ENCODE results near the gene GRIN3B.

Gene GRIN3B

DNA sequence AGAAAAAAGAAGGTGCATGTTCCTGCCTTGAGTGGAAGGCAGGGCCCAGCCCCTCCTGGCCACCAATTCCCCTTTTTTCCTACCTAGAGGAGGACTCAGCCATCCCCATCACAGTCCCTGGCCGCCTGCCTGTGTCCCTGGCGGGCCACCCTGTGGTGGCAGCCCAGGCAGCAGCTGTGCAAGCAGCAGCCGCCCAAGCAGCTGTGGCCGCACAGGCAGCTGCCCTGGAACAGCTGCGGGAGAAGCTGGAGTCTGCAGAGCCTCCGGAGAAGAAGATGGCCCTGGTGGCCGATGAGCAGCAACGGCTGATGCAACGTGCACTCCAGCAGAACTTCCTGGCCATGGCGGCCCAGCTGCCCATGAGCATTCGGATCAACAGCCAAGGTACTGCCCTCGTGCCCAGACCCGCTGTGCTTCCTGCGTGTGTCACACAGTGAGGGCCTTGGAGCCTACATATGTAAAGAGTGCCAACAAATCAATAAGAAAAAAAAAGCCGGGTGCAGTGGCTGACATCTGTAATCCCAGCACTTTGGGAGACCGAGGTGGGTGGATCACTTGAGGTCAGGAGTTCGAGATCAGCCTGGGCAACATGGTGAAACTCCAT is 33.6 kb upstream of the GRIN3B start:
- DNase-seq (ENCODE audit: low read depth): no peak

DNA sequence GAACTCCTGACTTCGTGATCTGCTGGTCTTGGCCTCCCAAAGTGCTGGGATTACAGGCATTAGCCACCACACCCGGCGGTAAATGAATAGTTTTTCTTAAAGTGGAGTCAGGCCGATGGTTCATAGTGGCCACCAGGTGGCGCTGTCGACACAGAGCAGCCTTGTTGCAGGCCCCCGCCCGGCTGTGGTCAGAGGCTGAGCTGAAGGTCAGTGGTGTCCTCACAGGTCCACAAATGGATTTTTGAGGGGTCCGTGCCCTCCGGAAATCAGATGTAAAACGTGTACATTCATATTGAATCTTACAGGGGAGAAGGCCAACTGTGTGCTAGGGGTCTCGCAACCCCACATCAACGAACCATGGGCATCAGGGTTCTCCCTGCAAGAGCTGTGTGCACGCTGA is 29.5 kb upstream of the GRIN3B start:
- DNase-seq (ENCODE audit: low read depth): no peak

DNA sequence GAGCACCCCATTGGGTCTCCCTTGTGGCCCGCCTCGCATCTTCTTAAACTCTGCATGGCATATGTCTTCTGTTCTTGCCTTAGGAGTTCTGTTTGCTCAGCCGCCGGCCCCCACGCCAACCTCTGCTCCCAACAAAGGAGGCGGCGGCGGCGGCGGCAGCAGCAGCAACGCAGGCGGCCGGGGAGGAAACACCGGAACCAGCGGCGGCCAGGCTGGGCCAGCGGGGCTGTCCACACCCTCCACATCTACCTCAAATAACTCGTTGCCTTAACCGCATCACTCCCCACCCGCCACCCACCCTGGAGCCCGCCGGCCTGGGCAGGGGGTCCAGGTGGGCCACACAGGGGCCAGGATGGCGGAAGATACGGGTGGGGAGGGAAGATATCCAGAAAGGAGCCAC is 28.4 kb upstream of the GRIN3B start:
- DNase-seq (ENCODE audit: low read depth): no peak

DNA sequence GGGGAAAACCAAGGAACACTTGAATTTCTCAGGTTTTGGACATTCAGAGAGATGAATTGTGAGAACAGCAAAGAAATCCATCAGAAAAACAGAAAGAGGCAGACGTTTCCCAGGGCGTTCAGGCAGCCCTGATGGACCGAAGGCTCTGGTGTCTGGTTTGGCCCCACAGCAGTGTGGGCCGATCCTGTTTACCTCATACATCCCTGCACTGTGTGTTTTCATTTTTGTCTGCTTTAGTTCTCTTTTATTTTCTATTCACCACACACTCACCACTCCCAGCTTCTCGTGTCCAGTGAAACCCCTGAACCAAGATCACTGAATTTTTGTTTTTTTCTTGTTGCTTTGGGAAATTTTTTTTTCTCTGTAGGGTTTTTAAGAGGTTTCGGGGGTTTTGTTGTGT is 27.9 kb upstream of the GRIN3B start:
- DNase-seq (ENCODE audit: low read depth): no peak

DNA sequence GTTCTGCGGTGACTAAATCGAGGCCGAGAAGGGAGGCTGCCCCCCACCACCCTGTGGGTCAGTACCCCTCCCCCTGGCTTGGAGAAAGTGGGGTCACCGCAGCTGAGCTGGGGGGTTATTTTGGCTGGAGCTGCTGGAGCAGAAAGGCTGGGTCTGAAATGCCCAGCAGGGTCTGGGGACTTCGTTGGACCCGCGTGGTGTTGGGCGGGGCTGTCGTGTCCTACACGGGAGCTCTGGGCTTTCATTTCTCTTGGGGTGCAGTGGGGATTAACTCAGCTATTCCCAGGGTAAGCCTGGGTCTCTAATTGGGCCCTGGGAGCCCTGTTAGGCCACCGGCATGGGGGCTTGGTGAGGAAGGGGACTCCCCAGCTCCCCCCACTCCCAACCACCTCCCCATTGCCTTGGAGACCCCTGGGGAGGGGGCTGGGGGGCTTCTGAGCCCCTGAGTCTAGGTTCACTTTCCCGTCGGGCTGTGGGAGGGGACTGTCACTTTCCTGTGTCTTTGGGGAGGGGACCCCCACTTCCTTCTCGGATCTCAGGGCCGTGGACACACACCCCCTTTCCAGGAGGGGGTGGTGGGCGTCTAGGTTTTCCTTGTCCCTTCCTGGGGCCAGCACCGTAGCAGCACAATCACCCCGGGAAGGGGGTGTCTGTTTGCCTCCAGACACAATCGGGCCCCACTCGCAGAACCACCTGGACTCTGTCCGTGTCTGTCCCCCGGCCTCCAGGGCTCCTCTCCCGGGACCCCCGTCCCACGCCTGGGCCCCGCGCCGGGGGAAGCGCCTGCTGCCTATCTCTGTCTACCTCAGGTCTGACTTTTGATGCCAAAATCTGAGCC is 26.3 kb upstream of the GRIN3B start:
- DNase-seq (ENCODE audit: low read depth): no peak

DNA sequence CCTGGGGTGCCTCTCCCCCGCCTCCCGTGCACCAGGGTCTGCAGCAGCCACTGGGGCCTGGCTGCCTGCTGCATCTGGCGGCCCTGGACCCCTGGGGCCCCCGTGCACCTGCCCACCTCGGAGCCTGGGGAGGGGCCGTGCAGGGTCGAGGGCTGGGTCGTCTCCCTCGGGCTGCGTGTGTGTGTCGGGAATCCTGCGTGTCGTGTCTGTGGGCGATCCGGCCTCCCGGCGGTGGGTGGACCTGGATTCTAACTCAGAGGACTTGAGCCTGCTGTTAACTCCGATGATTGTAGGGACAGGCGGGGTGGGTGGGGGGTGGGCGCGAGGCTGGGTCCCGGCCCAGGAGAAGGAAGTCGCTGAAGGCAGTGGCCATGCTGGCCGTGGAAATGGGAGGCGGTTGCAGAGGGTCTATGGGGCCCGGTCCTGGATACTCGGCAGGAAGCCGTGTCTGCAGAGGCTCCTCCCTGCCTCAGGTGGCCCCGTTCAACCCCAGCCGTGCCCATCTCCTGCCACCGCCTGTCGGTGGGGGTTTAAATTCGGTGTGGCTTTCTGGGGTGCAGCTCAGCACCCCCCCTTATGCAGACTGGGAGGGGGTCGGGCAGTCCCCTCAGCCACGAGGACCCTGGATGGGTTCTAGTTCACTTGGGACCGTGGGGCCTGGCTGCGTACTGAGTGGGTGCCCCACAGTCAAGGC is 25.5 kb upstream of the GRIN3B start:
- DNase-seq (ENCODE audit: low read depth): no peak

DNA sequence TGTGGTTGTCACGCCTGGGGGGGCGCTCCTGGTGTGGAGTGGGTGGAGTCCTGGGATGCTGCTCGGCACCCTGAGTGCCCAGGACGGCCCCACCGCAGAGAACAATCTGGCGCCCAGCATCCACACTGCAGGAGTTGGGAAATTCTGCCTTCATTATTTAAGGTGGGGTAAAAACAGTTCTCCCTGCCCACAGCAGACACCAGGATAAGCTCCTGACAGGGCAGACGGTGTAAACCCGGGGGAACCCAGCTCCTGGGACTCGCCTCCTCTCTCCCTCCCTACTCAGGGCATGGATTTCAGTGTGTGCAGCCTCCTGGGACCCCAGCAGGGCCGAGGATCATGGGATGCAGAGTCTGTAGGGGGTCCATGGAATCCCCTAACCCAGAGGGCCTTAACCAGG is 23.7 kb upstream of the GRIN3B start:
- DNase-seq (ENCODE audit: low read depth): no peak

DNA sequence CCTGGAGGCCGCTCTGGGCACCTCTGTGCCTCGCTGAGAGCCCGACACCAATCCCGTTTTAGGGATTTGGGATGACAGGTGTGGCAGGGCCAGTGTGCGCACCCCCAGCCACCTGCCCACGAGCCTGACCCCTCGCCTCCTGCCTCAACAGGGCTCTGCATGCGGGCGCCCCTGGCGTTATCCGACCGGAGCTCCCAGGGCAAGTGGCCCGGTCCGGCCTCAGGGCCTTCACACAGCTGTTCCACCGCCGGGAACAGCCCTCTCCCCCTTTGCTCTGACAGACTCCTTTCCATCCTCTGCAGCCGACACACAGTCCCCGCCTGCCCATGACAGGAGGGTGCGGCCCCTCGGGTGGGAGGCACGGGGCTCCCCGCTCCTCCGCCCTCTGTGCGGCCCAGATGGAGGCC is 23.2 kb upstream of the GRIN3B start:
- no peak for DNase-seq (ENCODE audit: low read depth)

GRCh38 chr19:979318-979741 is 20.9 kb upstream of the GRIN3B start:
- no peak for DNase-seq (ENCODE audit: low read depth)

DNA sequence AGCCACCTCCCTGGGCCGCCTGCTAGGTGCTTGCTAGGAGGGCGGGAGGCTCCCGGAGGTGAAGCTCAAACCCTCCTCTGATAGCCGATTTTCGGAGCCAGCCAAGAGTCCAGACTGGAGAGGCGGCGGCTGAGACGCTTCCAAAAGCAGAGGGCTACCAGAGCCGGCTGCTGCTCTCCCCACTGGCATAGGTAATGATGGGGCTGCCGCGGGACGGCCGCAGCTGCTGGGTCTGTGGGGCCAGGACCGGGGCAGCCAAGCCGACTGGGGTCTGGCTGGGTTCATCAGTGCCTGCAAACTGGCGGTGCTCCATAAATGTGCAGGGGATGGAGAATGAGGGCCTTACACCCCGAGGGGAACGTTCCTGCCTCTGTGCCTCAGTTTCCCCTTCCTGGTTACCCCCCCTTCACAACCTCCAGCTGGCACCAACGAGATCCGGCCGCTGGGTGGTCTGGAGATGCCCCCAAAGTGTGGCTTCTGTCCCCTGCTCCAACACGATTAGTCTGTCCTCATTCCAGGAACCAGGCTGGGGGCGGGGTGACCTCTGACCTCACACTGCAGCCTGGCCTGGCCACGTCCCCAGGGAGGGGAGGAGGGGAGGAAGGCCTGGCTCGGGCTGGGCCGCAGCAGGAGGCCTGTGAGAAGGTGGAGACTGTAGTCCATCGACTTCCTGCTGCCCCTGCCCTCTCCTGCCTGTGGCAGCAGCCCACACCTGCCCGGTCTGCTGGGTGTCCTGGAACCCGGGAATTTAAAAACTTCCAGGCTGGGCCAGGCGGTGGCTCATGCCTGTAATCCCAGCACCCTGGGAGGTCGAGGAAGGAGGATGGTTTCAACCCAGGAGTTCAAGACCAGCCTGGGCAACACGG is 19.9 kb upstream of the GRIN3B start:
- DNase-seq (ENCODE audit: low read depth): no peak

GRCh38 chr19:982567-983170 is 17.6 kb upstream of the GRIN3B start:
- no peak for DNase-seq (ENCODE audit: low read depth)

- peak; percentile 68 for DNase-seq (ENCODE audit: low read depth)
Measured at GRCh38 chr19:984165-984967, 15.9 kb upstream of the GRIN3B start, which contains the start of gene WDR18. WDR18 (plus strand) TSS chr19:984345; CDS start chr19:984354, 9 bp downstream.

GRCh38 chr19:986083-986482 is 14.1 kb upstream of the GRIN3B start:
- no peak for DNase-seq (ENCODE audit: low read depth)

DNA sequence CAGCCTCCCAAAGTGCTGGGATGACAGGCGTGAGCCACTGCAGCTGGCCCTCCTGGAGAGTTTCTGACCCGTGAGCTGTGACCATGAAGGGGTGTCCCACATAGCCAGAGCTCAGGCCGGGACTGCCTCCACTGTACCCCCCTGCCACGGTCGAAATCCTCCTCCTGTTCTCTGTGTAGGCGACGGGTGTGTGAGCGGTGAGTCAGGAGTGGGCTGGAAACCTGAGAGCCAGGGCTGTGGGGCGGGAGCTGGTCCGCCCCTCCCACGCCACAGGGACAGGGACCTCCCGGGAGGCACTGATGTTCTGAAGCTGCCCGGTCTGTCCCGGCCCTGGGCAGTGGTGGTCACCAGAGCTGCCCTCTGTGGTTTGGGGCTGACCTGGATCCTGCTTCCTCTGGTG is 12.1 kb upstream of the GRIN3B start:
- DNase-seq (ENCODE audit: low read depth): no peak

DNA sequence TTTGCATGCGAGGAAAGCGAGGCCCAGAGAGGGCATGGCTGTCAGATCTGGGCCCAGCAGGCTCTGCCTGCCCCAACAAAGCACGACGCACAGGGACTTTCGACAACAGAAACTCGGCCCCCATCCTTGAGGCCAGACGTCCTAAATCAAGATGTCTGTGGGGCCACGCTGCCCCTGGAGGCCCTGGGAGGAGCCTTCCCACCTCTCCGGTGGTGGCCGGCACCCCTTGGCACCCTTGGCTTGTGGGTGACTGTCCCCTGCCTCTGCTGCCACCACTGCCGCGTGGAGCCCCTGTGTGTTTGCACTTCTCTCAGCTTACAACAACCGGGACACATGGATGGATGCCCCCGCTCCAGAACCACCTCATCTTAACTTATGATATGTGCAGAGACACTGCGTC is 11.7 kb upstream of the GRIN3B start:
- no peak for DNase-seq (ENCODE audit: low read depth)

- DNase-seq (ENCODE audit: low read depth): no peak
Measured at GRCh38 chr19:989381-990081, 10.7 kb upstream of the GRIN3B start.

- no peak for DNase-seq (ENCODE audit: low read depth)
Measured at GRCh38 chr19:990119-990571, 10.1 kb upstream of the GRIN3B start.

DNA sequence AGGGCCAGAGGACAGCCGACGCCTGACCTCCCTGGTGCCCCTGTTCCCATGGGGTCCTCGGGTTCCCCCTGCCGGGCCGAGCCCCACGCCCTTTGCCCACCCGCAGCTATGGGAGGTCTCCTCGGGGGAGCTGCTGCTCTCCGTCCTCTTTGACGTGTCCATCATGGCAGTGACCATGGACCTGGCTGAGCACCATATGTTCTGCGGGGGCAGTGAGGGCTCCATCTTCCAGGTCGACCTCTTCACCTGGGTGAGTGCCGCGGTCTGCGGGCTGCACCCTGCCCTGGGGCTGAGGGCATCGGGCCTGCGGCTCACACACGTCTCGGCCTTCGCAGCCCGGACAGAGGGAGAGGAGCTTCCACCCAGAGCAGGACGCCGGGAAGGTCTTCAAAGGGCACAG is 9.5 kb upstream of the GRIN3B start:
- DNase-seq (ENCODE audit: low read depth): no peak

GRCh38 chr19:991174-991931 is 8.9 kb upstream of the GRIN3B start:
- no peak for DNase-seq (ENCODE audit: low read depth)

Measured in fibroblast of the conjunctiva (primary cell).